ENCODE data around the gene PRPF40A.

- no peak for TF ChIP-seq CTCF (IDR thresholded peaks at IDR 0.05; ENCODE audit: borderline replicate concordance, extremely low read depth, low read length, poor library complexity, severe bottlenecking)
- TF ChIP-seq EZH2 (IDR thresholded peaks at IDR 0.05; ENCODE audit: borderline replicate concordance, low read depth, low read length, severe bottlenecking): no peak
Observed at GRCh38 chr2:152762202-152762601, 44.9 kb upstream of the PRPF40A start.
